ENCODE results near the gene CYSLTR1.

CYSLTR1 gene

DNA sequence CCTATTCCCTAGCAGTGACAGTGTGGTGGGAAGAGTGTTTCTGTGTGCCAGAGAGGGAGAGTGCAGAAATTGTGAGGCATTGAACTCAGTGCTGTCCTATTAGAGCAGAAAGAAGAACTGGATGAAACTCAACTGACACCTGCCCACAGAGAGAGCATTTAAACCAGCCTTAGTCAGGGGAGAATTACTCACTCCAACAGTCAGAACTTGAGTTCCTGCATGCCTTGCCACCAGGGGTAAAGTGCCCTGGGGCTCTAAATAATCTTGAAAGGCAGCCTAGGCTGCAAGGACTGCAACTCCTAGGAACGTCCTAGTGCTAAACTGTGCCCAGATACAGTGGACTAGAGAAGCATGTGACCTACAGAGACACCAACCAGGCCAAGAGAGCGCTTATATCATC, 12.8 kb downstream of the CYSLTR1 start:
- TF ChIP-seq CTCF (IDR thresholded peaks at IDR 0.05): no peak

DNA sequence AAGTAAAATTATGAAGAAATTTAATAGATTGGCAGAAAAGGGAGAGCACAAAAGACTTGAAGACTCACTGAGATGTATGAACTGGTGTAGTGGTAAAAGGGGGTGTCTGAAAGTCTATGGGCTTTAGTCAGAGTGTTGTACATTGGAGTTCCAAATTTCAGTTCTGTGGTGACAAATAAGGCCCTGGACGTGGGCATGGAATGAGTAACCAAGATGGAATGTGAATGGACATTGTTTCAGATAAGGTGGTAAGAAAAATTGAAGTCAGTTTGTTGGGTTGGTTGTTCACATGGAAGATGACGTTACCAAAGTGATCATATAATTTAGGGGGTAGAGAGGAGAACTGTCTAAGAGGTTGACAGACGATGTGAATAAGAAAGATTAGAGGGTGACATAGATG, 13.9 kb downstream of the CYSLTR1 start:
- TF ChIP-seq CTCF (IDR thresholded peaks at IDR 0.05): no peak

DNA sequence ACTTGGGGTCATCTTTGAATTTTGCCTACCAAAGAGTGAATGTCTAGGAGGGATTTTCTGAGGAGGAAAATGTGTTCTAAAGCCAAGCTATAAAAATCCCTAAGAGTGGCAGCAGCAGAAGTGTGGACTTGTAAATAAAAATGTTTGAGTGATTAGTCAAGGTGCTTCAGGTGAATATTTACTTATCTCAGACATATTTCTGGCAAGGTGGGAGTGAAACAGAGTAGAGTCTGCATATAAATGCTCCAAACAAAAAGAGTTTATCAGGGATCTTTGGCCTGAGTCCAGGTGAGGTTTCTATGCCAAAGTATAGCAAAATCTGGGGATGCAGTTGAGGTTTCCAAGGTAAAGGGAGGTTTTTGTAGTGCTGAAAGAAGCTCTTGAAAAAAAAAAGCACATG, 19.7 kb downstream of the CYSLTR1 start:
- TF ChIP-seq CTCF (IDR thresholded peaks at IDR 0.05): no peak

DNA sequence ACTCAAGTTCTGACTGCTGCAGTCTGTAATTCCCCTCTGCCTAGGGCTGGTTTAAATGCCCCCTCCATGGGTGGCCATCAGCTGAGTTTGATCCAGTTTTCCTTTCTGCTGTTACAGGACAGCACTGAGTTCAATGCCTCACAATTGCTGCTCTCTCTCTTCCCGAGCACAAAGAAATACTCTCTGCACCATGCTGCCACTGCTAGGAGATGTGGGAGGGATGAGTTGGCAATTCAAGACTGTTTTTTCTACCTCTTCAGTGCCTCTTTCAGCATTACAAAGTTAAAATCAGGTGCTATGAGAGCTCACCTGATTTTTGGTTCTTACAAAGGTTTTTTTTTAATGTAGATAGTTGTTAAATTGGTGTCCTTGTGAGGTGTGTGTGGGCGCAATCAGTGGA, 24.3 kb downstream of the CYSLTR1 start:
- no peak for TF ChIP-seq CTCF (IDR thresholded peaks at IDR 0.05)

DNA sequence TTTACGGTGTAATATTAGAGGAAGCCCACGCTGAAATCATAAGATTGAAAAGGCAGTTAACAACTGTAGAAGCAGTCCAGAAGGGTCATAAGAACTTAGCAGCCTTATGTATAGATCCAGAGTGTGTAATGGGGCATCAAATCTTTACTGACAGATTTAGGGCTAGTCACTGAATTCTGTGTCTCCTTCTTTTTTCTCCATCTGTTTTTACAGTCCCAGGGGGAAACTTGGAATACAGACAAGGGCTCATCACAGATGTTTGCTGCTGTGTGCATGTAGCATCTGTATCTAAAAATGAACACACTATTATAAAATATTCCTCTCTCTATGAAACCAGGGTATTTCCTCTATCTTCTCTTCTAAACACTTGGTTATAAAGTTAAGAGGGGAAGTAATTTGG, 43.9 kb downstream of the CYSLTR1 start:
- no peak for TF ChIP-seq CTCF (IDR thresholded peaks at IDR 0.05)

DNA sequence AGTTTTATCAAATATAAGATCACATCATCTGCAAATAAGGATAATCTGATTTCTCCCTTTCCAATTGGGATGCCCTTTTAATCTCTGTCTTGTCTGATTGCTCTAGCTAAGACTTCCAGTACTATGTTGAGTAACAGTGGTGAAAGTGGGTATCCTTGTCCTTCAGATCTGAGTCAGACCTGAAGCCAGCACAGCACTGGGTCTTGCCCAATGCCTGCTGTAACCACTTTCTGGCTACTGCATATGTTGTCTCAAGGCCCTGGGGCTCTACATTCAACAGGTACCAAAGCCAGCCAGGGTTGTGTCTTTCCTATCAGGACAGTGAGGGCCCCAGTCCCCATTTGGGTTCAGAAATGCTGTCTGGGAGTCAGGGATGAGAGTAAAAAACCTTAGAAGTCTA, 90.3 kb downstream of the CYSLTR1 start:
- TF ChIP-seq CTCF (IDR thresholded peaks at IDR 0.05): no peak

Measured in LNCAP (cell line).